Activated naive CD4-positive, alpha-beta T cell treated with anti-CD3 and anti-CD28 coated beads for 36 hours (primary cell): ENCODE data around the gene PLA2G2D. TPM values are rescaled to one million over a fixed set of nuclear protein-coding genes. Genes with fewer than 3 reads are reported as not detected.

Source experiments
- CTCF ChIA-PET: fragments of 350-600 bp; sonication (Branson Sonifier 250); formaldehyde crosslinking; loops from one replicate; lab custom pipeline; 2021; ENCODE audit warnings: antibody characterized with exemption; lab: Charles Lee
- DNase-seq: peaks from one replicate; pipeline ENCODE4 v3.0.0-alpha.2; 2020
- H3K27ac Mint-ChIP-seq: one replicate; pipeline ENCODE4 v1.8.0; 2021; ENCODE audit warnings: mild to moderate bottlenecking, mixed read lengths
- H3K27me3 Mint-ChIP-seq: one replicate; pipeline ENCODE4 v1.8.0; 2021; ENCODE audit warnings: low read depth, mixed read lengths
- H3K36me3 Mint-ChIP-seq: one replicate; pipeline ENCODE4 v1.8.0; 2021; ENCODE audit warnings: low read depth, mixed read lengths
- H3K4me1 Mint-ChIP-seq: one replicate; pipeline ENCODE4 v1.8.0; 2021; ENCODE audit warnings: low read depth, mixed read lengths
- H3K4me3 Mint-ChIP-seq: one replicate; pipeline ENCODE4 v1.8.0; 2021; ENCODE audit warnings: mild to moderate bottlenecking, moderate library complexity, mixed read lengths
- H3K9me3 Mint-ChIP-seq: one replicate; pipeline ENCODE4 v1.8.0; 2021; ENCODE audit warnings: mixed read lengths
- intact Hi-C: fragments of 100-400 bp; cut with micrococcal nuclease; formaldehyde crosslinking; loops from one replicate; pipeline ENCODE4 v1.15.1; 2023
- total RNA-seq, 2 experiments: library from RNA; stranded (reverse); gene quantifications; one replicate each; pipeline ENCODE4 v1.2.3, GENCODE V29; 2021

Gene PLA2G2D
- total RNA-seq, 2 experiments from 2014 or later, result 0.19 to 0.35 TPM

DNA sequence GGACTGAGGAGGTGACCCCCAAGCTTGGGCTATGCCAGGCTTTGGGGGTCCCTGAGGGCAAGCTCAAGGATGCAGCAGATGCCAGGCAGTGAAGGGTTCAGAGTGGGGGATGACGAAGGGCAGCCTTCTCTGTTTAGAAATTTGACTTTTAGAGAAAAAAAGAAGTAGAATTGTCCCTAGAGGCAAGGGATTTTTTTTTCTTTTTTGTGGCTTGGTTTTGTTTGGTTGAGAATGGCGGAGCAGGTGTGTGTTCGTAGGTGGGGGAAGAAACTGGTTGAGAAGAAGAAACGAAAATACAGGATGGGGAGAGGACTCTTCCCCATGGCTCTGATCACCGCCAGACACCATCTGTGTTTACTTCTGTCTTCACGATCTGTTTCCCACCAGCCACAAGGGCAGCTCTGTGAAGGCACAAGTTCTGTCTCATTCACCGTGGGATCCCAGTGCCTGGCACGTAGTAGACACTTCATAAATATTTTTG, 41.1 kb downstream of the PLA2G2D start:
- H3K4me1 Mint-ChIP-seq, result peaks cover 10% of the 10 kb centered on the region
- no peak overlapping the region for H3K27ac Mint-ChIP-seq
- no peak for DNase-seq
- H3K9me3 Mint-ChIP-seq, result no peaks in the 10 kb centered on the region
- H3K36me3 Mint-ChIP-seq, result no peaks in the 10 kb centered on the region
- no peak overlapping the region for H3K4me3 Mint-ChIP-seq
- intact Hi-C loops, result no loop called here
- CTCF ChIA-PET, result no interaction called here
- peaks cover 21% of the 10 kb centered on the region for H3K27me3 Mint-ChIP-seq

GRCh38 chr1:20076710-20077461, 42.5 kb downstream of the PLA2G2D start:
- Mint-ChIP-seq H3K9me3 (no peaks in the 10 kb centered on the region), H3K4me3 (no peak overlapping the region), H3K27me3 (peaks cover 21% of the 10 kb centered on the region), H3K27ac (no peak overlapping the region), H3K36me3 (no peaks in the 10 kb centered on the region), H3K4me1 (peaks cover 10% of the 10 kb centered on the region)
- intact Hi-C loops, result no loop called here
- CTCF ChIA-PET, result interaction anchor here (0.7 kb wide), 1 partner anchor 13 kb away, joined by 3 read pairs; no protein-coding TSS in a partner anchor
- no peak for DNase-seq

DNA sequence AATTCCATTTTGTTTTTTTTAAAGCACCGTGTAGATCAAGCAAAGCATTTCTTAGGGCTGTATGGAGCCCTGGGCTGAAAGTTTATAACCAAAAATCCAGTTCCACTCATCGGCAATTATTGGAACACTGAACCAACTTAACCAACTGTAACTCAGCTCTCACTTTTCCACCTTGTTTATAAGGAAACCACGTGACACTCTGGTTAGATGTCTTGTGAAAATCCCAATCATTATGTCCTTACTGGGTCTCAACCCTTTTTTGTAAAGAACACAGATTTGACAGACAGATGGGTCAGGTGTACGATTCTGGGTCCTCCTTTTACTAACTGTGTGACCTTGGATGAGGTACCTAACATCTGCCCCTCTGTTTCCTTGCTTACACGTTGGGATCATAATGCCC, 43.1 kb downstream of the PLA2G2D start:
- DNase-seq, result no peak
- intact Hi-C loops, result no loop called here
- CTCF ChIA-PET, result interaction anchor here (0.7 kb wide), 1 partner anchor 14 kb away, joined by 3 read pairs; no protein-coding TSS in a partner anchor
- Mint-ChIP-seq H3K36me3 (no peaks in the 10 kb centered on the region), H3K9me3 (no peaks in the 10 kb centered on the region), H3K27ac (no peak overlapping the region), H3K4me3 (no peak overlapping the region), H3K4me1 (peaks cover 10% of the 10 kb centered on the region), H3K27me3 (peaks cover 18% of the 10 kb centered on the region)

DNA sequence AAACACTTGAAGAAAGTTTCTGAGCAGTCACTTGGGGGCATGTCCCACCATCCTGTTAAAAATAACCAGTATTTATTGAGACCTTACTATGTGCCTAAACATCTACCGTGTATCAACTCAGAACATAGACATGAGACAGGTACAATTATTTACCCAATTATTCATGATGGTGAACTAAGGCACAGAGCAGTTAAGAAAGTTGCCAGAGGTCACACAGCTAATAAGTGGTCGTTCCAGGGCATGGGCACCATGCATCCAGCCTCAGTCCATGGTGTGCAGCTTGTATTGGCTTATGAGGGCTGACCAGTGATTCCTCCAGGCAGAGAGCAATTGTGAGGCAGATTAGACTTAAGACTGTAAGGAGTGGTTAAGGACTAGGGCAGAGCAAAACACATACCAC, 44.0 kb downstream of the PLA2G2D start:
- peaks cover 10% of the 10 kb centered on the region for H3K4me1 Mint-ChIP-seq
- peaks cover 12% of the 10 kb centered on the region for H3K27me3 Mint-ChIP-seq
- H3K36me3 Mint-ChIP-seq, result no peaks in the 10 kb centered on the region
- no peaks in the 10 kb centered on the region for H3K9me3 Mint-ChIP-seq
- H3K4me3 Mint-ChIP-seq, result no peak overlapping the region
- CTCF ChIA-PET, result interaction anchor here (0.6 kb wide), 1 partner anchor 18 kb away, joined by 4 read pairs; no protein-coding TSS in a partner anchor
- intact Hi-C loops, result no loop called here
- no peak for DNase-seq
- H3K27ac Mint-ChIP-seq, result no peak overlapping the region

GRCh38 chr1:20074725-20075171, 44.6 kb downstream of the PLA2G2D start:
- intact Hi-C loops, result no loop called here
- H3K4me1 Mint-ChIP-seq, result peaks cover 10% of the 10 kb centered on the region
- no peaks in the 10 kb centered on the region for H3K36me3 Mint-ChIP-seq
- H3K4me3 Mint-ChIP-seq, result no peak overlapping the region
- CTCF ChIA-PET, result no interaction called here
- no peak for DNase-seq
- H3K27ac Mint-ChIP-seq, result no peak overlapping the region
- no peaks in the 10 kb centered on the region for H3K9me3 Mint-ChIP-seq
- peaks cover 12% of the 10 kb centered on the region for H3K27me3 Mint-ChIP-seq

GRCh38 chr1:20074055-20074724, 45.1 kb downstream of the PLA2G2D start:
- Mint-ChIP-seq H3K27me3 (peaks cover 12% of the 10 kb centered on the region), H3K9me3 (no peaks in the 10 kb centered on the region), H3K4me3 (no peak overlapping the region), H3K4me1 (peaks cover 10% of the 10 kb centered on the region), H3K27ac (no peak overlapping the region), H3K36me3 (no peaks in the 10 kb centered on the region)
- DNase-seq, result no peak
- CTCF ChIA-PET, result interaction anchor here (1.4 kb wide), 1 partner anchor 412 kb away, joined by 3 read pairs; no protein-coding TSS in a partner anchor
- intact Hi-C loops, result no loop called here

DNA sequence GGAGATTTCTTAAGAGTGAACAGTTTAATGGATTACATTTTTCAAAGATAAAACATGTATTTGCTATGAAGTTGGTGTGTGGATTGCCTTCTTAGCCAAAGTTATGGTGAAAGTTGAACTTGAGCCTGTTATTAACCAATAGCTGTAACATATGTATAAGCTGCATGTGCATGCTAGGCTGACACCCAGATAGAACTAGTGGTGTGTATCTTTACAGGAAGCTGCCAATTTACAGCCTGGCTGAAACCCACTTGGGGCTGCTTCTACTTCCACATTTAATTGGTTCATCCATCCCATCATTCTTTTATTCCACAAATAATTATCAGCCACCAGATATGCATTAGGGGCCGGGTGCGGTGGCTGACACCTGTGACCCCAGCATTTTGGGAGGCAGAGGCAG, 46.1 kb downstream of the PLA2G2D start:
- no peak overlapping the region for H3K27ac Mint-ChIP-seq
- H3K36me3 Mint-ChIP-seq, result no peaks in the 10 kb centered on the region
- intact Hi-C loops, result no loop called here
- H3K4me3 Mint-ChIP-seq, result no peak overlapping the region
- DNase-seq, result no peak
- peaks cover 6% of the 10 kb centered on the region for H3K4me1 Mint-ChIP-seq
- CTCF ChIA-PET, result interaction anchor here (1.4 kb wide), 1 partner anchor 411 kb away, joined by 3 read pairs; no protein-coding TSS in a partner anchor
- peaks cover 10% of the 10 kb centered on the region for H3K27me3 Mint-ChIP-seq
- no peaks in the 10 kb centered on the region for H3K9me3 Mint-ChIP-seq

DNA sequence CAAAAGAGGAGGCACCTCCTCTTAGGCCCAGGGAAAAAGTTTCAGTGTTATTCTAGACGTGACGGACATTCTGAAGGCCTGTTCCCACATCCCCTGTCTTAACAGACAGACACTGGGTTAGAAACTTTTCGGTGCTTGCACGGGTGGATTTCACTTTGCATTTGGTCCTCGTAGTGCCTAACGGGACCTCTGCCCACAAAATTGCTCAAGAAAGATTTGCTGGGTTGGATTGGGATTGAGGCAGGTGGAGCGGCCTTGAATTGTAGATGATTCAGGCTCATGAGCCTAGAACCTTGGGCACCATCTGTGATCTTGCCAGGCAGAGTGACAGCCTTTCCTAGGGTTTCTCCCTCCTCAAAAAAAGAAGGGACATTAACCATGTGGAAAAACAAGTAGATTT, 46.6 kb downstream of the PLA2G2D start:
- Mint-ChIP-seq H3K4me3 (no peak overlapping the region), H3K36me3 (no peaks in the 10 kb centered on the region), H3K27me3 (peaks cover 7% of the 10 kb centered on the region), H3K4me1 (peaks cover 2% of the 10 kb centered on the region), H3K9me3 (no peaks in the 10 kb centered on the region), H3K27ac (no peak overlapping the region)
- no peak for DNase-seq
- intact Hi-C loops, result no loop called here
- CTCF ChIA-PET, result no interaction called here

- Mint-ChIP-seq H3K36me3 (no peaks in the 10 kb centered on the region), H3K4me1 (no peaks in the 10 kb centered on the region), H3K9me3 (no peaks in the 10 kb centered on the region), H3K27ac (no peak overlapping the region), H3K27me3 (no peaks in the 10 kb centered on the region), H3K4me3 (no peak overlapping the region)
- CTCF ChIA-PET, result interaction anchor here (0.6 kb wide), 1 partner anchor 8 kb away, joined by 6 read pairs; no protein-coding TSS in a partner anchor
- DNase-seq, result no peak
- intact Hi-C loops, result no loop called here
These were observed 47.9 kb downstream of the PLA2G2D start for GRCh38 chr1:20071416-20071815.

DNA sequence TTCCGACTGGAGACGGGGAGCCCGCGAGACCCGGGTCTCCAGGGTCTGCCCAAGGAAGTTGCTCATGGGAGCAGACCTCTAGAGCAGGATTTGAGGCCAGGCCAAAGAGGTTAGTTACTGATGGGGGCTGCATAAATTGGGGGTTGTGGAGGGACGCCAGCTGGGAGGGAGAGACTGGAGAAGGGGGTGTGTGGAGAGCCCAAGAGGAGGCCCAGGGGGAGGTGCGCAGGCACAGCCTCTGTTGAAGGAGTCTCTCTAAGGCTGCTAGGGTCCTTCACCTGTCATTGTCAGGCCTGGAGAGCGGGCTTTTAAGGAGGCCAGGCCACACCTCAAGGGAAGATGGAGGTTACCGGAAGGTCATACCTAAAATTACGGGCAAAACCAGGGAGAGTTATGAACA, 49.0 kb downstream of the PLA2G2D start:
- no peak overlapping the region for H3K27ac Mint-ChIP-seq
- H3K4me3 Mint-ChIP-seq, result no peak overlapping the region
- H3K4me1 Mint-ChIP-seq, result no peaks in the 10 kb centered on the region
- intact Hi-C loops, result no loop called here
- H3K36me3 Mint-ChIP-seq, result no peaks in the 10 kb centered on the region
- no peaks in the 10 kb centered on the region for H3K27me3 Mint-ChIP-seq
- no peaks in the 10 kb centered on the region for H3K9me3 Mint-ChIP-seq
- CTCF ChIA-PET, result no interaction called here
- DNase-seq, result no peak

DNA sequence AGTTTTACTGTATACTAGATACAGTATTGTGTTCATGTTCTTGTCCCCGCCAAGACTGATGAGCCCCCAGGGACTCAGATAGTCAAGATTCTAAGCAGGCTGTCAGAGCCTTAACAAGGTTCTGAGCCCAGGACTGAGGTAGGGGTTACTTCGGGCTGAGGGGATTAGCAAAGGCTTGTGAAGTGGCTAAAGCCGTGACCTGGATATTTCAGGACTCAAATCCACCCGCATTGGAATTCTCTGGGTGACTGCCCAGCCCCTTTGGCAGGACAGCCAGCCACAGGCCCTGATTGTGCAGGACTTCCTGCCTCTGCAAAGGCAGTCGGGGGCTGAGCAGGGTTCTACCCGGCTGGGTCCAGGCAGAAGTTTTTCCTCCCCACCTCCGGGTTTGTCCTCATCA, 49.5 kb downstream of the PLA2G2D start, which contains the start of gene PLA2G5:
TSS of gene PLA2G5 (plus strand) at position 321 of the 400 bp plus-strand sequence. CDS start 14,637 bp downstream, outside the sequence.
- CTCF ChIA-PET, result no interaction called here
- Mint-ChIP-seq H3K27me3 (no peaks in the 10 kb centered on the region), H3K4me1 (no peaks in the 10 kb centered on the region), H3K9me3 (no peaks in the 10 kb centered on the region), H3K27ac (no peak within 1 kb of the TSS), H3K36me3 (no peaks in the 10 kb centered on the region), H3K4me3 (no peak within 1 kb of the TSS)
- intact Hi-C loops, result no loop called here
- no peak for DNase-seq

GRCh38 chr1:20068722-20069121, 50.6 kb downstream of the PLA2G2D start:
- DNase-seq, result no peak
- no peak overlapping the region for H3K27ac Mint-ChIP-seq
- H3K9me3 Mint-ChIP-seq, result no peaks in the 10 kb centered on the region
- CTCF ChIA-PET, result no interaction called here
- no peaks in the 10 kb centered on the region for H3K27me3 Mint-ChIP-seq
- intact Hi-C loops, result no loop called here
- H3K4me1 Mint-ChIP-seq, result no peaks in the 10 kb centered on the region
- no peaks in the 10 kb centered on the region for H3K36me3 Mint-ChIP-seq
- no peak overlapping the region for H3K4me3 Mint-ChIP-seq
